Esophagus (tissue), 2 donors: ENCODE data around the gene DCLK2. TPM values are rescaled to one million over a fixed set of nuclear protein-coding genes. Genes with fewer than 3 reads are reported as not detected.

Experiments used
- H3K27ac ChIP-seq, 2 donors: one replicate each; pipeline ENCODE4 v1.5.1; 2013; ENCODE audit warnings: low read depth in 2 of 2, mild to moderate bottlenecking in 2 of 2, inconsistent platforms in 1 of 2, low read length in 1 of 2, moderate library complexity in 1 of 2
- H3K27me3 ChIP-seq, 2 donors: one replicate each; pipeline ENCODE4 v1.6.1; 2013; ENCODE audit warnings: low read length in 2 of 2, control low read depth in 1 of 2, mild to moderate bottlenecking in 1 of 2; ENCODE audit not compliant: insufficient read depth in 2 of 2, control insufficient read depth in 1 of 2
- H3K36me3 ChIP-seq, 2 donors: one replicate each; pipeline ENCODE4 v1.6.1; 2013; ENCODE audit warnings: low read length in 1 of 2; ENCODE audit not compliant: control insufficient read depth in 2 of 2, insufficient read depth in 2 of 2
- H3K4me1 ChIP-seq, 2 donors: one replicate each; pipeline ENCODE4 v1.6.1; 2013; ENCODE audit warnings: low read length in 1 of 2; ENCODE audit not compliant: control insufficient read depth in 2 of 2, insufficient read depth in 2 of 2
- H3K4me3 ChIP-seq, 2 donors: one replicate each; pipeline ENCODE4 v1.5.1; 2013; ENCODE audit warnings: low read length in 2 of 2, mild to moderate bottlenecking in 2 of 2, low read depth in 1 of 2, moderate library complexity in 1 of 2
- H3K9me3 ChIP-seq, 2 donors: one replicate each; pipeline ENCODE4 v1.6.1; 2013; ENCODE audit warnings: mild to moderate bottlenecking in 2 of 2, low read depth in 1 of 2, low read length in 1 of 2, moderate library complexity in 1 of 2; ENCODE audit not compliant: control insufficient read depth in 2 of 2, insufficient read depth in 1 of 2
- WGBS, 2 donors: extraction: QIAGEN DNeasy Blood & Tissue Kit; methylation state at CpG; one replicate each; pipeline ENCODE4 v1.1.7; 2013; 5-methylcytosine and 5-hydroxymethylcytosine counted together
- polyA plus RNA-seq, 2 donors: library from polyadenylated mRNA; stranded (reverse); fragments of 200-250 nt; gene quantifications; one replicate each; pipeline ENCODE4 v1.2.3, GENCODE V29; 2013
- donor health status: healthy with polysubstance abuse.
- donor health status: Bipolar disorder and iron deficiency.

The DCLK2 gene
- polyA plus RNA-seq, 2 donors: 0.74 to 0.75 TPM

DNA sequence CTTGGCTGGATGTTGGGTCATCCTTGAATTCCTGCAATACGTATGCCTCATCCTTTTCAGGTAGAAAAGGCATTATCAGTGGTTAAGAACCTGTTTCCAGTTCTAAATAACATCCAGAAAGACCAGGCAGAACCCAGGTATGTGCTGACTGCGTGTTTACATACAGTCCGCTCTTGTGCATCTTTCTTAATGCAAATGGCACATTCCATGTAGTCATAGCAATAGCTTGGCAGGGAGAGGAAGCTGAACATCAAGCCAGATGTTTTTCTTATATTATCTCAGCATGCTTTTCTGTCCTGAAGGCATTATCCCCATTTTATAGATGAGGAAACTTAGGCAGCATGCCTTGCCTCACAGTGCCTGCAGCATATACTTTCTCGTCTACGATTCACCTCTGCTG, 2.1 kb downstream of the DCLK2 start:
- 75 to 85% methylated on average over 5 of the region's 5 CpGs for WGBS, 2 donors
- H3K4me3 ChIP-seq: no peak overlapping the region

DNA sequence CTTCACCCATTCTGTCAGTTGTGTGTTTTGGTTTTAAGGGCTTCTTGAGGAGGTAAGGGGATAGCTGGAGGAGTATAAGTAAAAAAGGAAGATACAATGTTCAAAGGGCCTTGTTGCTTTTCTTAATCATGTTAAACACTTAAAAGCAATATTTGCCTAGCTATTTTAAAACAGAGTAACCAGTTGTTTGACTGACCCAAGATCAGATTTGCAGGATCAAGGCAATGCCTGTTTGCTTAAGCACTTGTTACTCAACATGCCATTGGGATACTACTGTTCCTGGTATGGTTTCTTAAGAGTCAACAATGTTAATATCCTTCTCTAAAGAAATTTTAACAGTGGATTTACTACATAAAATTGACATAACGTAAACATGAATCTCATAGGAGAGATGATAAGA, 2.6 kb downstream of the DCLK2 start:
- H3K27ac ChIP-seq: no peak overlapping the region
- 69 to 97% methylated on average over 1 of the region's 1 CpG for WGBS, 2 donors
- no peaks in the 10 kb centered on the region for H3K36me3 ChIP-seq
- peaks cover 0 to 3% of the 10 kb centered on the region in 2 donors for H3K27me3 ChIP-seq
- no peaks in the 10 kb centered on the region for H3K9me3 ChIP-seq
- H3K4me3 ChIP-seq: no peak overlapping the region
- H3K4me1 ChIP-seq: peaks cover 0 to 5% of the 10 kb centered on the region in 2 donors

More for the DNA sequence above, 2.1 kb downstream of the DCLK2 start:
- Histone ChIP-seq H3K27me3 (peaks cover 0 to 3% of the 10 kb centered on the region in 2 donors), H3K27ac (no peak overlapping the region), H3K4me1 (peaks cover 0 to 5% of the 10 kb centered on the region in 2 donors), H3K9me3 (no peaks in the 10 kb centered on the region), H3K36me3 (no peaks in the 10 kb centered on the region)

GRCh38 chr4:150082241-150082640, 4.0 kb downstream of the DCLK2 start:
- no peak overlapping the region for H3K4me3 ChIP-seq
- no peak overlapping the region for H3K27ac ChIP-seq
- H3K36me3 ChIP-seq: no peaks in the 10 kb centered on the region
- WGBS, 2 donors: 51 to 86% methylated on average over 1 of the region's 1 CpG
- peaks cover 0 to 5% of the 10 kb centered on the region in 2 donors for H3K4me1 ChIP-seq
- H3K27me3 ChIP-seq: peaks cover 0 to 3% of the 10 kb centered on the region in 2 donors
- no peaks in the 10 kb centered on the region for H3K9me3 ChIP-seq

DNA sequence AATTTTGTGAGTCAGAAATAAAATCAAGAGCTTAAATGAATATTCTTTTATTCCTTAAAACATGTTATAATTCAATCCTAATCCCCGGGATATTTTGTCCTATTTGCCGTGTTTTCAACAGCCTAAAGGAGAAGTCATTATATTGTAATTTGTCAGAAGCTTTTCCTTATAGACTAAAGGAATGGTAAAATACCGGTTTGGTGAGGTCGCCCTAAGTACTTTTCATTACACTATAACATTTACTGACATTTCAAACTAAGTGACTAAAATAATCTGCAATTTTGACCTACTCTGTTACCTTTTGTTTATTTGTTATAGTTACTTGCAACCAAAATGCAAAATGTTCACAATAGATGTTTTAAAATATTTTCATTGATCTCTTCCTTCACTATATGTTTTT, 8.8 kb downstream of the DCLK2 start:
- 54 to 62% methylated on average over 4 of the region's 4 CpGs for WGBS, 2 donors
- H3K36me3 ChIP-seq: no peaks in the 10 kb centered on the region
- no peaks in the 10 kb centered on the region for H3K27me3 ChIP-seq
- no peak overlapping the region for H3K27ac ChIP-seq
- no peak overlapping the region for H3K4me3 ChIP-seq
- no peaks in the 10 kb centered on the region for H3K9me3 ChIP-seq
- no peaks in the 10 kb centered on the region for H3K4me1 ChIP-seq

GRCh38 chr4:150089732-150090131, 11.5 kb downstream of the DCLK2 start:
- no peak overlapping the region for H3K27ac ChIP-seq
- 54 to 65% methylated on average over 5 of the region's 5 CpGs for WGBS, 2 donors
- no peaks in the 10 kb centered on the region for H3K27me3 ChIP-seq

GRCh38 chr4:150090836-150091235, 12.6 kb downstream of the DCLK2 start:
- Histone ChIP-seq H3K9me3 (no peaks in the 10 kb centered on the region), H3K4me1 (no peaks in the 10 kb centered on the region), H3K27ac (no peak overlapping the region), H3K27me3 (no peaks in the 10 kb centered on the region), H3K4me3 (no peak overlapping the region), H3K36me3 (no peaks in the 10 kb centered on the region)
- WGBS, 2 donors: 74 to 84% methylated on average over 6 of the region's 6 CpGs

More at GRCh38 chr4:150089732-150090131, 11.5 kb downstream of the DCLK2 start:
- Histone ChIP-seq H3K4me1 (no peaks in the 10 kb centered on the region), H3K36me3 (no peaks in the 10 kb centered on the region), H3K4me3 (no peak overlapping the region), H3K9me3 (no peaks in the 10 kb centered on the region)

DNA sequence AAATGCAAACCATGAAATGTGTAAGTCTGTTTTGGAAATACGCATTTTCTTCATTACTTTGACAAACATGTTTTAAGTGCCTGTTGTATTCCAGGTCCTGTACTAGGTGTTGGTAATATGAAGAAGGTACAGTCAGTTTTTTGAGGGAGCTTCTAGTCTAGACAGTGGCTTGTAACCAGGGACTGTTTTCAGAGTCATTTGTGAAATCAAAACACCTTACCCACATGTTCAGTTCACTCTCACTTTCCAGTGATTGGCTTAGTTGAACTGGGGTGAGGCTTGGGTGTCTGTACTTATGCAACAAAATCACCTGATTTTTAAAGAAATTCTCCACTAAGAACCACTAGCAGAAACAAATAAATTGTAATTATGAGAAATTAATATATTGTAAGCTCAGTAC, 16.4 kb downstream of the DCLK2 start:
- Histone ChIP-seq H3K27ac (no peak overlapping the region), H3K4me3 (no peak overlapping the region), H3K36me3 (no peaks in the 10 kb centered on the region), H3K4me1 (no peaks in the 10 kb centered on the region), H3K9me3 (no peaks in the 10 kb centered on the region), H3K27me3 (no peaks in the 10 kb centered on the region)
- 96 to 98% methylated on average over 1 of the region's 1 CpG for WGBS, 2 donors

DNA sequence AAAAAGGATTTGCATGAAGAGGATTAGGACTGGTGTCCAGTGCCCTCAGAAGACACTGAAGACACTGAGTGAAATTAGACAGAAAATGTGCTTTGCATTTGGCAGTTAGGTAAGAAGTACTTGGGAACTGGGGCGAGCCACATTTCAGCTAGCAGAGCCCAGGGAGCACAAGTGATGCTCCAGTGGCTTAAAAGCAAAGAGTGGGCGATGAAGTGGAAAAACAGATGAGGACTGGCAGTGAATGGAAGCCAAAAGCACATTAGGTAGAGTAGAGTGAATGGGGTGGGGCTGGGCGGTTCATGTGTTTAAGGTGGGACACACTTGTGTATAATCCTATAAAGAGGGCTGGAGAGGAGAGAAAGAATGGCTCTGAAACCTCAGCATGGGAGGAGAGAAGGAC, 18.4 kb downstream of the DCLK2 start:
- Histone ChIP-seq H3K4me3 (no peak overlapping the region), H3K36me3 (no peaks in the 10 kb centered on the region), H3K9me3 (no peaks in the 10 kb centered on the region), H3K27me3 (no peaks in the 10 kb centered on the region), H3K27ac (no peak overlapping the region), H3K4me1 (no peaks in the 10 kb centered on the region)
- WGBS, 2 donors: 92 to 95% methylated on average over 3 of the region's 3 CpGs

GRCh38 chr4:150098214-150098613, 20.0 kb downstream of the DCLK2 start:
- H3K4me3 ChIP-seq: no peak overlapping the region
- no peaks in the 10 kb centered on the region for H3K9me3 ChIP-seq
- H3K4me1 ChIP-seq: no peaks in the 10 kb centered on the region
- H3K27ac ChIP-seq: no peak overlapping the region
- no peaks in the 10 kb centered on the region for H3K27me3 ChIP-seq
- H3K36me3 ChIP-seq: no peaks in the 10 kb centered on the region
- 78 to 79% methylated on average over 4 of the region's 4 CpGs for WGBS, 2 donors

GRCh38 chr4:150104404-150105027, 26.3 kb downstream of the DCLK2 start:
- H3K27ac ChIP-seq: no peak overlapping the region
- no peaks in the 10 kb centered on the region for H3K9me3 ChIP-seq
- 84 to 93% methylated on average over 2 of the region's 2 CpGs for WGBS, 2 donors
- no peak overlapping the region for H3K4me3 ChIP-seq
- no peaks in the 10 kb centered on the region for H3K4me1 ChIP-seq
- no peaks in the 10 kb centered on the region for H3K36me3 ChIP-seq
- no peaks in the 10 kb centered on the region for H3K27me3 ChIP-seq
